Smooth muscle cell of the brain vasculature (primary cell): ENCODE results near the gene PCA3.
"Not testable (repeated sequence)": the region's sequence is repeated elsewhere in the genome, so short reads cannot be mapped to it uniquely, and the experiment has no call there.

Experiments used
- DNase-seq: peaks from one replicate; pipeline ENCODE4 v3.0.0-alpha.2; 2012; ENCODE audit warnings: low read depth, low spot score

The PCA3 gene

DNA sequence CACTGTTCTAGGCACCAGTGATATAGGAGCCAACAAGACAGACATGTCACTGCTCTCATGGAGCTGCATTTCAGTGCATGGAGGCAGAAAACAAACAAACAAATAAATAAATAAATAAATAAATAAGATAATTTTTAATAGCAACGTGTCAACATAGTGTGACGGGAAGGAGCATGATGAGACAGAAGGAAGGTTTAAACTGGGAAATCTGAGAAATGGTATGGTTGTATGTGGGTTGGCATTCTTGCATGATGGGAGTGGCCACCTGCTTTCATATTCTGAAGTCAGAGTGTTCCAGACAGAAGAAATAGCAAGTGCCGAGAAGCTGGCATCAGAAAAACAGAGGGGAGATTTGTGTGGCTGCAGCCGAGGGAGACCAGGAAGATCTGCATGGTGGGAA is at the start of gene PCA3:
Gene PCA3, plus strand, starts transcription at position 301 of the 400 bp plus-strand sequence.
- DNase-seq = no peak

DNA sequence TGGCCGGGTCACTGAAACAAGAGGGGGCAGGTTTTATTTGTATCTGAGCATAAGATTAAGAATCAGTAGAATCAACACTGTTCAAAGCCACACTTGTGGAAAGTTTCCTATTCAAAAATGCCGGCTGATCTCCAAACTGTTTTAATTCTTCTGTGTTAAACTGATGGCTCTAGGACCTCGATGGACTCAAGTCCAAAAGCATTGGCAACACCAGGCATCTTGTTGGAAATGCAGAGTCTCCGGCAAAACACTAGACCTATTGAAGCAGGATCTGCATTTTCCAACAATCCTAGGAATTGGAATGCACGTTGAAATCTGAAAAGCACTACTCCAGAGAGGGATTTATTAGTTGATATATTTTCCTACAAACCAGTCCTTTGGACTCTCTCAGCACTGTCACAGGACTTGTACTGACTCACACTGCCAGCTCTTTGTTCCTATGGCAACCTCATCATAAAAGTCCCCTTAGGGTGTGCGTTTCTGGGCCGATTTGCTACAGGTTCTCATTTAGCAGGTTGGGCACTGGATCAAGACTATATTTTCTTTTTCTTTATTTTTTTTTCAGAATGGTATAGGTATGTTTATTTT is 48.1 kb upstream of the PCA3 start:
- DNase-seq = no peak

DNA sequence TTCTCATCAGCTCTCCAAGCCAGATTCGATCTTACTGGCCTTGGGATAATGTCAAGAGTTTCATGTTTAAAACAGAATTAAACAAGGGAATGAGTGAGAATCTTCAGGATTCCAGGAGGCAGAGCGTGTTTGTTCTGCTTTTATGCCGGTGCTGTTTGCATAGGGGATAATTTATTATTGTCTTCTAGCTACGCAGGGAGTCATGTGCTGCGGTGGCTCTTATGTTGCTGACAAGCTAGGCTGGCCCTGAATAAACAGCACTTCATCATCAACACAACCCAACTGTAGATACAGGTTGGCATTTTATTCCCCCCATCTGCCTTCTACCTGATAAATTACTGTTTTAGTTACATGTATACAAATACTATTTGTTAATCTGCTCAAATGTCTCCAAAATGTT is 47.1 kb upstream of the PCA3 start:
- DNase-seq = no peak

DNA sequence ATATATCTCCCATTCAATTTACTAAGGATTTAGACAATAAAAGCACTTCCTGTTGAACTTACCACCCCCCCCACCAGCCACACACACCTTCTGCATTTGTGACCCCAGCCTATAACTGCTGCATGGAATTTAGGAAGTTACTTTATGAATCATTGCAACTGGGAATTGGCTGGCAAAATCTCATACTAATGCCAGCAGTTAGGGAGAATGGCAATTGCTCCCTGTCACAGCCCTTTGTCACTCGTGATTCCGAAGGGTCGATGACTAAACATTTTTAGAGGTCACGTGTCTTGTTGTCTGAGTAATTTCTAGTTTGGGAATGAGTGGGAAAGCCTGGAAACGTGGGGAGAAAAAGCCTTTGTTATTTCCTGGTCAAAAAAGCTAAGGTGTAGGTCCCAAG is 46.6 kb upstream of the PCA3 start:
- no peak for DNase-seq

DNA sequence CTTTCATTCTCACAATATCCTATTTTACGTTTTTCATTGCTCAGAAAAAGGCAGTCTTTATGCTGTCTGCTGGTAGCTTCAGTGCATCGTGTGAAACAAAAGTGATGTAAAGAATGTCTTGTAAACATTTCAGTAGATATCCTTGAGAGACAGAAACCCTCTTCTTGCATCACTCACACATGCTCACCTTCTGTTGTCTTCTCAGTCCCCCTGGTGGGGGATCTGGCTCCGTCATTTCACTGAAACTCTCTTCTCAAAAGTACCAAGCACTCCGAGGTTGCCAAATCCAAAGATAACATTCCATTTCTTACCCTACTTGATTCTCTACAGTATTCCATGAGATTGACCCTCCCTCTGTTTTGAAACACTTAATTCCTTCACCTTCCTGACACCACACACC is 46.1 kb upstream of the PCA3 start:
- no peak for DNase-seq

DNA sequence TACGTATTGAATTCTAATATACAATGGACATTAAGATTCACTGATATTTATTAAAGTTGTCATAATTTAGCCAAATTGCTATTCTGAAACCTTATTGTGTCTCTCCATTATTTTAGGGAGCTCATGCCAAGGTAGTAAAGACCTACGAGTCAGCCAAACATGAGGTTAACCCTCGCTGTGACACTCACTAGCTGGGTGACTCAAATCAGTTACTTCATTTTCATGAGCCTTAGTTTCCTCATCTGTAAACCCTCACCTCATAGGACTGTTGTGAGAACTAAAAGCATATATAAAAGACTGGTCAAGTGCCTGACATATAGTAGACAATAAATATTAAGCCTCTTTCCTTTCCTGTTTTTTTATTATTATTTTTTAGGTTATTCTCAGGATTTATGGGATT is 44.0 kb upstream of the PCA3 start:
- no peak for DNase-seq

DNA sequence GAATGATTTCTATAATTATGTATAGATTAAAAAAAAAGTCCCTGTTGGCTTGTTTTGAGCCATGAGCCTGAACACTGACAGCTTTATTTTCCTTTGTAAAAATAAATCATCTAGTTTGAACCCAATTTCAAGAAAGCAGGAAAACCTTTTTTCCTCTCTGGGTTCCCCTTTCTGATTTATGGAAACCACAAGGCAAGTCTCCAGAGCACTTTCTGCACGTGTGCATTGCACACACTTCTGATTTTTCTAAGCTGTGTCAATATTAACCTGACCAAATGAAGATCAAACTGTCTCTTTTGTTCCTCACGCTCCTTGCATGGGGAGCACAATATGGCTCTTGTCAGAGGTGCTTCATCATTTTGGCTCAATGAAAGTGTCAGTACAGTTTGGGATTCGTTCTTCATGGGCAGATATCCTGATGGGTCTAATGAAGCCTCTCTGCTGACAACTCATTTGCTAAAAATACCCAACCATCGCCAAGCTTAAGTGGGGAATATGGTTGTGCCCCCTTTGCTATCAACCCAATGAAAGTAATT is 39.2 kb upstream of the PCA3 start:
- DNase-seq = no peak

DNA sequence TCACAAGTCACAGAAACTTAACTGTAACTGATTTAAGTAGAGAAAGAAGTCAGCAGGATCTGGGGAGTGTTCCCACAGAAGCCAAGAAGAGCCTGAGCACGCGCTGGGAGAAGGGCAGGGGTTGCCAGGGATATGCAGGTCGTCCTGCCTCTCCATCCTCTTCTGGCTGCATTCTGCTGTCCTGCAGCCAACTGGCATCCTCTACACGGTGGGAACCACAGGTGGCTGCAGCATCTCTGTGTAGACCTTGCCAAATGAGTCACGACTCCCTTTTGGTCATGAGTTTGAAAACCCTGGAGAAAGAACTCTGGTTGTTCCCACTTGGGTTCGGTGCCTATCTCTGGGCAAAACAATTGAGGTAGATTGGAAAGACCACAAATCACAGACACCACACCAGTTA is 38.4 kb upstream of the PCA3 start:
- no peak for DNase-seq

DNA sequence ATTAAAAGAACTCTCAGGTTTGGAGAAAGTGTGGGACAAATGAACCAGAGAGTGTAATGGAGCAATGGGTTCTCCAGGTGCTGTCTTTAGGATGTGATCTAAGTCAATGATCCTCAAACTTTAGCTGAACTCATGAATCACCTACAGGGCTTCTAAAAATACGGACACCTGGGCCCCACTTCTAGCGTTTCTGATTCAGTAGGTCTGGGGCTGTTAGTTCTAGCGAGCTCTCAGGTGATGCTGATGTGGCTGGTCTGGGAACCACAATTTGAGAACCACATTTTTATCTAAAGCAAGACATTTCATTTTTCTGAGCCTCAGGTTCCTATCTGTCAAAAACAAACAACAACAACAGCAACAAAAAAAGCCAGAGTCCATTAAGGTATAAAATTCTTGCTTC is 35.1 kb upstream of the PCA3 start:
- DNase-seq = no peak

DNA sequence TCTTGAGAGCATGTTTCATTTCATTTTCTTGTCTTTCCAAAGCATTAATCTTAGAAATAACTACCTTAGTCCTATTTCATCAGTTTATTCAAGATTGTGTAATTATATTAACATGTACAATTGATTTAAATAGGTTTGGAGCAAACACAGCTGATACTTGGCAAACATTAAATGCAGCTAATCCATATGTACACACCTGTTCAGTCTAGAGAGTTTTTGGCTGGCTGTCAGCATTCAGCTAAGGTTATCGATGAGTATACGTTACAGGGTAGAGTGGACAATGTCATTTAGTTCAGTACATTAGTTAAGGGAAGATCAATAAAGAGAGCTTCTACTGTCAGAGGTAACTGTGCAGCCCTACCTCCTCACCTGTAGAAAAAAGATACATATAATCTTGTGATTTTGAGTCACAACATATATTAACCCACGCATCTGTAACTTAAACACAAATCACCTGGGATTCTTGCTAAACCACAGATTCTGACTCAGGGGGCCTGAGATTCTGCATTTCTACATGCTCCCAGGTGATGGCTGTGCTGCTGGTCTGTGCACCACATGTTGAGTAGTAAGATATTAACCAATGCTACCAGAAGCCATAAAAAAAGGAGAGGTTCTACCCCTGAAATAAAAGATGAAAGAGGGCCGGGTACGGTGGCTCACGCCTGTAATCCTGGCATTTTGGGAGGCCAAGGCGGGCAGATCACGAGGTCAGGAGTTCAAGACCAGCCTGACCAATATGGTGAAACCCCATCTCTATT is 34.1 kb upstream of the PCA3 start:
- no peak for DNase-seq

DNA sequence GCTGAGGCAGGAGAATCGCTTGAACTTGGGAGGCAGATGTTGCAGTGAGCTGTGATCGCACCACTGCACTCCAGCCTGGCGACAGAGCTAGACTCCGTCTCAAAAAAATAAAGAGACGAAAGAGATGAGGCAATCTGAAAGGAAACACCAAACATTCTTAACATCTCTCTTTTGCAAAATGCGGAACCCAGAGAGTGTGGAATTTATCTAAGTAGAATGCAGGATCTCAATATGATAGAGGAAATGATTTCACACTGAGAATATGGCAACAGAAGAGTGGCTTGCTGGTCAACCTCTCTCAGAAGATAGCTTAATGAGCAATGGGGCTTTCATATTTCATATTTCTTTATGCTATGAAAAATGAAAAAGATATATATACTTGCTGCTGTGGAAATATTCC is 33.4 kb upstream of the PCA3 start:
- DNase-seq = no peak

DNA sequence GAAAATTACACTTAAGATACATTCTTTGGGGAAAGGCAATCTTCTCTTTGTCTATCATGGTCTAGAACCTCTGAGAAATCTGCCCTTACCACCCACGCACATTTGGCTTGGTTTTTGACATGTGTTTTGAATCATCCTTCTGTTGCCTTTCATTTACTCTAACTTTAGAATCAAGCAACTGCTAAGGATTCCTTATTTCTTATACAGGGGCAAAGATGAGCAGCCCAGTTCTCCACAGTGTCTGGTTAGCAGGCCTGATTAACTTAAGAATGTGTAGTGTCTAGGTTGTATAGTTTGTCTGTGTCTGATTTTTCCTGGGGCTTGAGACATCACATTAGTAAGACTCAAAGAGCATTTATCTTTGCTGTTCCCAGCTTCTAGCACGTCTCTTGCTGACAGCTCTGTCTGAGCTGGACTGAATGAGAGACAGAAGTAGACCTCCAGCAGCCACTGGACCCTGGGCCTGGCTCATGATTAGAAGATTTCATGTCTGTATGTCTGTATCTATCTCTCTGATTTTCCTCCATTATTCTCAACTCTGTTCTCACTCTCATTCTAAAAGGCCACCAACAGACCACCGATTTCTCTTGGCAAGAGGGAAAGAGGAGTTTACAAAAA is 31.8 kb upstream of the PCA3 start:
- no peak for DNase-seq

DNA sequence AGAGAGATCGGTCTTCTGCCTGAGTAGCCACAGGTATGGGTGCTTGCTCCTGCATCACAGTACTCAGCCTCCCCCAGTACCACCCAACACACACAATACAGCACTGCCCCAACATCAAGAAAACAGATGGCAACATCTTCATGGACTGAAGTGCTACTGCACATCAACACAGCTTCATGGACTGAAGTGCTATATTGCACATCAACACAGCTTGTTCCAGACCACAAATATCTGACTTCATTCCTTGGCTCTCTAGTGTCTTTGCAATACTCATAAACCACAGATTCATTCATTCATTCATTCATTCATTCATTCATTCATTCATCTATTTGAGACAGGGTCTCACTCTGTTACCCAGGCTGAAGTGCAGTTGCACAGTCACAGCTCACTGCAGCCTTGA is 31.1 kb upstream of the PCA3 start:
- DNase-seq = no peak

DNA sequence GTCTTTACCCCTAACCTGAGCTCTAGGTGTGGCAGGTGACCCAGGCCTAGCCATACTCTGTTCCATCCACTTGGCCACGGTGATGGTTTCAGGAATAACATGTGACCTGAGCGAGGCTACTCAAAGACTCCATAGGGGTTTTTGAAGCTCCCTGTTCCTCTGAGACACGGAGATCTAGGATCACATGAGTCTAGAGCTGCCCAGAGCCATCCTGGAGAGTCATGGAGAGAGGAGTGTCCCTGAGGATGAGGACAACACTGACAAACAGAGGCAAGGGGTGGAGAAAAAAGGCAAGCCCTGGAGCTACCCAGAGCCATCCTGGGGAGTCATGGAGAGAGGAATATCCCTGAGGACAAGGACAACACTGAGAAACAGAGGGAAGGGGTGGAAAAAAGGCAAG is 29.5 kb upstream of the PCA3 start:
- no peak for DNase-seq

DNA sequence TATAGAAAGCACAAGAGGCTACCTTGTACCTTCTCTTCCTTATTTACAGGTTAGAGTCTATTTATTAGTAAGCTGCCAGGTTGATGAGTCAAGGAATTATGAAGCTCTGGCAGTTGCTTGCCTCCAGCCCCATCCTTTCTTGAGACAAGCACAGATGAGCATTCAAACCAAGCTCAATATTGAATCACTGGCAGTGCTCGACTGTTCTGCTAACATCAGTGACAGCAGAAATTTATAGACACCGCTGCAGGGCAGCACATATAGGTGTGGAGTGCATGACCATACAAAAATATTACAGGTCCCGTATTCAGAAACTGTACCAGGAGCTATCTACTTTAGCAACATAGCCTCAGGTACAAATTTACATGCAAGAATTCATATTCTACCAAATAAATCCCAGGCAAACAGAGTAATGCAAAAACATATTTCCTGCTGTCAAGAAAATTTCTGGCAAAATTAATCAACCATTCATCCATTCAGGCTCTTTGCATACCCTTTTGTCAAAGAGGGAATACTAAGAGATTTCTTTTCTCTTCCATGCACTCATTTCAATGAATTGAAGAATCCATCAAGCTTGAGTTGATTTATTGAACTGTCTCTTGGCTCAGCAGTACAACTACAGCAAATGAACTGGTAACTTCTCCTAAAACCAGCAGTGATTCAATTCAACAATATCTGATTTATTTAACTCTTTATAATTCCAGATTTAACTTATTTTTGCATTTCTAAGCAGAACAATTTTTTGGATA is 26.9 kb upstream of the PCA3 start:
- DNase-seq = no peak

DNA sequence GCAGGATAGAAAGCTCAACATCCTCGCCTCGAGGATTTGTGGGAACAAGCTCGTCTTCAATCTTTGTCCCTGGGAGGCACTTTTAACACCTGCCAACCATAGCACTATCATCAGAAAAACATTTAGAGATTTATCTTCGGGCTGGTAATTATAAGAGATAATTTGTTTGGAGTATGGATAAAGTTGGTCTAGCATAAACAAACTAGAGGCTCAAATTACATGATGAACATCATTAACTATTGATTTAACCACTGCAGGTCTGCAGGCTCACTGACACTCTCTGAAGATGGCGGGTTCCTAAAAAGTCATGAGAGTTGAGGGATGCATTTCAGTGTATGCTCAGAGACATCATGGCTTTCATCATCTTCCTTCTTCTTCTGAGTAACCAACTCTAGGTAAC is 25.8 kb upstream of the PCA3 start:
- DNase-seq = no peak

DNA sequence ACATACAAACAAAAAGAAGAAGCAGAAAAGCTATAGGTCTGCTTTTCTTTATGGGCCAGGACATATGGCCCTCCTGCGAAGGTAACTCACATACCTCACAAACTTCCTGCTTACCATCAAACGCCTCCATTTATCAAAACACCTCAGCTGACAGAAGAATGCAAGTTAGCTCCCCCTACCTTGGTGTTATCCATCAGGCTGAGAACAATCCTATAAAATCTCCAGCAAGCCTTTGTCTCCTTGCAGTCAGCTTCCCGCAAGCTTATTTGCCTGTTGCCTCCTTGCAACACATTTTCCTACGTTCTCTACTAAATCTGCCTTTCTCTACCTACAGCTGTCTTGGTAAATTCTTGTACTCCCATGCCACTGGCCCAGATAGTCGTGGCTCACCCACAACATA is 22.7 kb upstream of the PCA3 start:
- DNase-seq = no peak

DNA sequence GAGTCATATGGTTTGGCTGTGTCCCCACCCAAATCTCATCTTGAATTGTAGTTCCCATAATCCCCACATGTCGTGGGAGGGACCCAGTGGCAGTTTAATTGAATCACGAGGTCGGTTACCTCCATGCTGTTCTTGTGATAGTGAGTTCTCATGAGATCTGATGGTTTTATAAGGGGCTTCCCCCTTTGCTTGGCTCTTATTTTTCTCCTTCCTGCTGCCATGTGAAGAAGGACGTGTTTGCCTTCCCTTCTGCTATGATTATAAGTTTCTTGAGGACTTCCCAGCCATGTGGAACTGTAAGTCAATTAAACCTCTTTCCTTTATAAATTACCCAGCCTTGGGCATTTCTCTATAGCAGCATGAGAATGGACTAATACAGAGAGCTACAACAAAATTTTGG is 21.3 kb upstream of the PCA3 start:
- not testable (repeated sequence) for DNase-seq

DNA sequence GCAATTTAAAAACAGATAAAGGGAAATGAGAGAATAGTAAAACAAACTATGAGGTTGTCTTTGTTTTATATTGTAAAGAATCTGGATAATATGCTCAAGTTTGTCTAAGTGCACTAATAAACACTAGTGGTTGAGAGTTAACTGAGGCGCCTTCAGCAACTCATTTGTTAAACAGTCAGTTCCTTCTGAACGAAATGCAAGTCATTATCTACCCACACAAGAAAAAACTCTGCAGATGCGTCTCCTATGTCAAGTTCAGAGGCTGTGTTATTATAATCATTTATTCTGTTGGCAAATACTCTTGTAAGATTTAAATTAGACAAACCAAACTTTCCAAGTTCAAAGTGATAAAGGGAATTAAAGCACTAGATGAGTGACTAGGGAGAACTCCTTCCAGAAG is 20.3 kb upstream of the PCA3 start:
- DNase-seq = no peak

DNA sequence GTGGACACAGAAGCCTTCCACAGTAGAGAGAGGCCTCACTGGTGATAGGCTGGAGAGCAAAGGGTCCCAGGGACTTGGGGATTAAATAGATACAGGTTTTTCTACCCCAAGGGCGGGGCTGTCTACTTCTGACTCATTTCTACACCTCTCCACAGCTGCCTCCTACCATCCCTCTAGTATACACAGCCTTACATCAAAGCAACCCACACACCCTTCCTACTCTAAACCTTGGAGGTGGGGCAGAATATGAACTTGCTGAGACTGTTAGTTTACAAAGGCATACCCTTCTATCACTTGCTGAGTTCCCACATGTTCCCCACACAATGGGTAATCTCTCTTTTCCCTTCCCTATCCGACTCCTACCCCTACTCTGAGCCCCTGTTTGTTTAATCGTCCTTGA is 19.9 kb upstream of the PCA3 start:
- DNase-seq = no peak

DNA sequence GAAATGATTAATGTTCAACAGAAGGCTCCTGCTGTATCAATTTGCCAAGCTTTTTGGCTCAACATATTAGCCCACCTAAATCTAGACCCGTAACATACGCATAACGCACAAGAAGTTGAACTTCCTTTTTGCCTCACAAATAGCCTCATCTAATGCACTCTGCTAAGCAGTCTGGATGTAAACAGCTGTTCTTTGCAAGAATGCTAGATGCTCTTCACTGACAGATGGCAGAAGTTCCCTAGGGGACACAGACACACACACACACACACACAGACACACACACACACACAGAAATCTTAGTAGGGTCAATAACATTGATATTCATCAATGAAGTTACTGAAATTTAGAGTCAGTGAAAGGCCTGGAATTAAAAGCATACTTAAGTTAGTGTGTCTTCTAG is 13.2 kb upstream of the PCA3 start:
- DNase-seq = no peak

DNA sequence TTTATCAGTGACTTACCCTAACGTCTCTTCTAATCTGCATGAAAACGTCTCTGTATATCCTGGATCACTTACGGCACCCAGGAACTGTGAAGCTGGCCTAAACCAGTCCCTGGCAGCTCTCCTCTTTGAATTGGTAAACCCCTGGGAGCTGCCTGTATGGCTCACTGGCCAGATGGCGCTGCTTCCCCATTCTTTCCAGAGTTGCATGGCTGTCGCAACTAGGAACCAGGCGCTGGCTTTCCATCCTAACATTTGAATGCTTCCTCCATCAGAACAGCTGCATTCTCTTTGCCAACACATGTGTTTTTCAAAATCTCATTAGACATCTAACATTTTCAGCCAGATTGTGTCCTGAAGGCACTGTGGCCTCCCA is 8.0 kb upstream of the PCA3 start:
- no peak for DNase-seq
